HEK293 (cell line): ENCODE results near the gene YEATS4.

Source experiments
- CTCF ChIP-seq: fragments of 450-650 bp; formaldehyde crosslinking; IDR thresholded peaks from 2 replicates; pipeline ENCODE4 v1.5.1; 2016; ENCODE audit warnings: missing biosample characterization, missing genetic modification characterization
- PBX3 ChIP-seq: sonication (generic); formaldehyde crosslinking; IDR thresholded peaks from 2 replicates; pipeline ENCODE4 v1.8.1; 2022; ENCODE audit warnings: mild to moderate bottlenecking, moderate library complexity, missing genetic modification reagents
- ZNF350 ChIP-seq: fragments of 450-650 bp; formaldehyde crosslinking; IDR thresholded peaks from 2 replicates; pipeline ENCODE4 v1.5.0; 2017; ENCODE audit warnings: missing biosample characterization, mild to moderate bottlenecking, missing genetic modification characterization
- TF ChIP-seq, protein P1 (sequence below): fragments of 450-650 bp; formaldehyde crosslinking; IDR thresholded peaks from 2 replicates; pipeline ENCODE4 v1.5.1; 2016; ENCODE audit warnings: missing biosample characterization, missing genetic modification characterization, low read depth

DNA sequence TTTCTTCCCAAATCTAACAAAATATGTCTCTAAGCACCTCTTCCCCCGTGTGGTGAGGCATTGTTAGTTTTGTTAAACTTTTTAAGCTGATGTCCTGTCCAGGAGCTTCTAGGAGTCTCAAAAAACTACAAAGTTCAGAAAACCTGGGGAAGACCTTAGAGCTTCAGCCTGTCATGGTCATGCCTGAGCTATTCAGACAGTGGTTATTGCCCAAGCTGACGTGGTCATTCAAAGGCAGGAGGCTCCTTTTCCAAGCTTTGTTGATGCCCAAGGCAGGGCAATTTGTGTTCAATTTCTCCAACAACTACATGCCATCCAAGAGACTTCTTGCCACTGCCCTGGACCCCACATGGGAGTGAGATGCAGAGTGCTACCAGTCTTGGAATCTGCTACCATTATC lies 17.1 kb upstream of the YEATS4 start:
- TF ChIP-seq PBX3 (CRISPR knock-in tag) (no peak), CTCF (tag by site-specific recombination) (no peak), ZNF350 (tag by site-specific recombination) (no peak)
- TF ChIP-seq, protein P1, sequence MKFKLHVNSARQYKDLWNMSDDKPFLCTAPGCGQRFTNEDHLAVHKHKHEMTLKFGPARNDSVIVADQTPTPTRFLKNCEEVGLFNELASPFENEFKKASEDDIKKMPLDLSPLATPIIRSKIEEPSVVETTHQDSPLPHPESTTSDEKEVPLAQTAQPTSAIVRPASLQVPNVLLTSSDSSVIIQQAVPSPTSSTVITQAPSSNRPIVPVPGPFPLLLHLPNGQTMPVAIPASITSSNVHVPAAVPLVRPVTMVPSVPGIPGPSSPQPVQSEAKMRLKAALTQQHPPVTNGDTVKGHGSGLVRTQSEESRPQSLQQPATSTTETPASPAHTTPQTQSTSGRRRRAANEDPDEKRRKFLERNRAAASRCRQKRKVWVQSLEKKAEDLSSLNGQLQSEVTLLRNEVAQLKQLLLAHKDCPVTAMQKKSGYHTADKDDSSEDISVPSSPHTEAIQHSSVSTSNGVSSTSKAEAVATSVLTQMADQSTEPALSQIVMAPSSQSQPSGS (tag by site-specific recombination) = no peak
